ENCODE data around the gene USP13. TPM values are rescaled to one million over a fixed set of nuclear protein-coding genes. Genes with fewer than 3 reads are reported as not detected.
A peak's percentile ranks its signal among the peaks of the same experiment; 100 is the strongest.

Gene USP13
- total and polyA plus RNA-seq, 2 of the 4 experiments (the other 2 are of a cell fraction) = 9.2 to 18.1 TPM

DNA sequence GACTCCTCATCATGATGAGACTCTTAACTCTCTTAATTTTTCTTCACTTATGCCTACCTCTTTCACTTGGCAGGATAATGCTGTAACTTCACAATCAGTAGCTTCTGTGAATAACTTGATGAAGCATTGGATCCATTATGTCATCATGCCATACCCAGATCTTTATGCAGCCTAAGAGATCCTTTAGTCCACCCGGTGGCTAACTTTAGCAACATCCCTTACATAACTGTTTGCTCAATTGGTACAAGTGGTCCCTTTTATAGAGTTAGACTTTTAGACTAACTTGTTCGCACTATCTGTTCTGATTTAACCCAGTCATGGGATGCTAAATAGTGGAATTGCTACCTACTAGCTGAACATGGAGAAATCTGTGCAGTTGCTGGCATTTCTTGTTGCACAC is 184.5 kb downstream of the USP13 start:
- intact Hi-C loops (cut with micrococcal nuclease) = no loop called here
- no peak overlapping the region for H2BK120ac ChIP-seq (ENCODE audit: low read depth, low read length)
- H3K56ac ChIP-seq (ENCODE audit: extremely low read depth, insufficient read depth, low read length) = no peak overlapping the region
- no peaks in the 10 kb centered on the region for H3K9me3 ChIP-seq (ENCODE audit: control insufficient read depth, insufficient read depth, low read length)
- no peak overlapping the region for H2AK5ac ChIP-seq (ENCODE audit: low read depth, low read length)
- no peak overlapping the region for H3K27ac ChIP-seq (ENCODE audit: insufficient read depth, low read length)
- H3K4me1 ChIP-seq (ENCODE audit: control insufficient read depth, insufficient read depth, low read length) = 0 out of 2 replicates have a peak, but pooled peaks cover 2% of the 10 kb centered on the region
- H3K4ac ChIP-seq (ENCODE audit: low read depth, low read length) = no peak overlapping the region
- DNase-seq (peak; percentile 24), ATAC-seq (ENCODE audit: low read depth) (no peak)
- H4K20me1 ChIP-seq (ENCODE audit: insufficient read depth, low read length) = no peaks in the 10 kb centered on the region
- H2BK15ac ChIP-seq (ENCODE audit: low read depth, low read length) = no peak overlapping the region
- no peak overlapping the region for H3K14ac ChIP-seq (replicated peaks; ENCODE audit: low read depth, low read length)
- no peak overlapping the region for H2BK20ac ChIP-seq (ENCODE audit: low read depth, low read length)
- no peak overlapping the region for H4K5ac ChIP-seq (ENCODE audit: low read depth, low read length)
- no peak overlapping the region for H3K4me3 ChIP-seq (ENCODE audit: insufficient read depth, low read depth, low read length)
- no peak overlapping the region for H3K9ac ChIP-seq (ENCODE audit: low read depth, low read length)
- dilution Hi-C loops (cut with HindIII; ENCODE audit: low sequenced_read_pairs, unreplicated experiment) = no loop called here
- no peak overlapping the region for H2BK5ac ChIP-seq (ENCODE audit: low read depth, low read length, poor library complexity, severe bottlenecking)
- no peak overlapping the region for H2AK9ac ChIP-seq (replicated peaks; ENCODE audit: low read depth, low read length, poor library complexity)
- no peaks in the 10 kb centered on the region for H3K27me3 ChIP-seq (ENCODE audit: control insufficient read depth, insufficient read depth, low read length)
- ChIA-PET CTCF (no interaction called here), POLR2A (ENCODE audit: unreplicated experiment) (no interaction called here)
- H3K79me1 ChIP-seq (ENCODE audit: low read depth in 1 of 2, low read length in 2 of 2) = no peaks in the 10 kb centered on the region
- H3K23ac ChIP-seq (ENCODE audit: low read depth, low read length) = no peak overlapping the region
- H4K91ac ChIP-seq (ENCODE audit: insufficient read depth, low read depth, low read length) = no peak overlapping the region
- H2AFZ ChIP-seq (replicated peaks; ENCODE audit: low read length, poor library complexity) = no peak overlapping the region
- H3K4me2 ChIP-seq (ENCODE audit: low read depth, low read length) = no peak overlapping the region
- no peak overlapping the region for H3K18ac ChIP-seq (ENCODE audit: low read depth, low read length)
- no peaks in the 10 kb centered on the region for H3K9me1 ChIP-seq (ENCODE audit: insufficient read depth, low read length)
- H4K8ac ChIP-seq (ENCODE audit: low read depth in 2 of 2, low read length in 2 of 2) = no peak overlapping the region
- WGBS, 2 experiments (ENCODE audit: extremely low coverage in 2 of 2, insufficient read length in 1 of 2) = no CpG with 5 or more reads among the region's 2 CpGs
- in situ Hi-C loops (cut with MboI; ENCODE audit: low sequenced_read_pairs) = no loop called here
- no TSS peak for BruUV-seq (replicated peaks)
- TF ChIP-seq SMC3 (IDR thresholded peaks at IDR 0.05; ENCODE audit: low read depth, low read length) = no peak
- 0 out of 2 replicates have a peak, but pooled peaks have one; percentile 6 for TF ChIP-seq CTCF (conservative IDR thresholded peaks at IDR 0.05; ENCODE audit: low read depth, low read length)
- no peak for TF ChIP-seq NFE2L2 (IDR thresholded peaks at IDR 0.05; ENCODE audit: low read depth, low read length)
- TF ChIP-seq RAD21 (IDR thresholded peaks at IDR 0.05; ENCODE audit: low read length) = no peak
- H3K36me3 ChIP-seq (ENCODE audit: control insufficient read depth, insufficient read depth, low read length) = no peaks in the 10 kb centered on the region

Small RNAs within 50 kb of the gene (microRNA-seq; reads per million reads assigned to microRNA genes)
- not detected for gene RF01210 (ENCODE audit: insufficient read depth, insufficient read length)

Small RNAs within 50 kb of the gene (small RNA-seq; reads per million reads assigned to genes)
- gene RF01210 = 0 reads per million in 5 experiments

Other genes with a start within 250 kb of the USP13 start
- 112 and 131 TPM in 2 replicates for gene GNB4, start 201.6 kb upstream of the USP13 start, total RNA-seq (2012; rRNA removed)
- 20.1 and 22.1 TPM in 2 replicates for gene GNB4, start 201.6 kb upstream of the USP13 start, polyA plus RNA-seq (2012; rRNA removed)
- gene ACTL6A, start 90.1 kb upstream of the USP13 start, total RNA-seq (2012; rRNA removed) = 70.1 and 115 TPM in 2 replicates
- gene ACTL6A, start 90.1 kb upstream of the USP13 start, polyA plus RNA-seq (2012; rRNA removed) = 40.3 and 48.3 TPM in 2 replicates
- 41.4 and 47.2 TPM in 2 replicates for gene MRPL47, start 48.4 kb upstream of the USP13 start, total RNA-seq (2012; rRNA removed)
- gene MRPL47, start 48.4 kb upstream of the USP13 start, polyA plus RNA-seq (2012; rRNA removed) = 43.3 and 43.7 TPM in 2 replicates
- 17.2 and 40.0 TPM in 2 replicates for gene NDUFB5, start 48.2 kb upstream of the USP13 start, total RNA-seq (2012; rRNA removed)
- 22.6 and 29.3 TPM in 2 replicates for gene NDUFB5, start 48.2 kb upstream of the USP13 start, polyA plus RNA-seq (2012; rRNA removed)